GM18951 (cell line): ENCODE data around the gene LAMP1.
"Not testable (repeated sequence)": the region's sequence is repeated elsewhere in the genome, so short reads cannot be mapped to it uniquely, and the experiment has no call there.

Experiments
- POLR2A ChIP-seq: IDR thresholded peaks from 4 replicates; pipeline ENCODE4 v1.6.1; 2011; ENCODE audit warnings: mild to moderate bottlenecking; ENCODE audit not compliant: insufficient read length, insufficient read depth; ENCODE audit errors: extremely low read depth
- in situ Hi-C: fragments of 300-500 bp; cut with MboI; formaldehyde crosslinking; loops from one replicate; pipeline ENCODE4 v1.12.0; 2022; ENCODE audit warnings: low sequenced_read_pairs, mixed read lengths, inconsistent platforms; ENCODE audit not compliant: unreplicated experiment

LAMP1 gene

GRCh38 chr13:113364311-113364889, 67.4 kb downstream of the LAMP1 start:
- no peak for TF ChIP-seq POLR2A
- in situ Hi-C loops: no loop called here

DNA sequence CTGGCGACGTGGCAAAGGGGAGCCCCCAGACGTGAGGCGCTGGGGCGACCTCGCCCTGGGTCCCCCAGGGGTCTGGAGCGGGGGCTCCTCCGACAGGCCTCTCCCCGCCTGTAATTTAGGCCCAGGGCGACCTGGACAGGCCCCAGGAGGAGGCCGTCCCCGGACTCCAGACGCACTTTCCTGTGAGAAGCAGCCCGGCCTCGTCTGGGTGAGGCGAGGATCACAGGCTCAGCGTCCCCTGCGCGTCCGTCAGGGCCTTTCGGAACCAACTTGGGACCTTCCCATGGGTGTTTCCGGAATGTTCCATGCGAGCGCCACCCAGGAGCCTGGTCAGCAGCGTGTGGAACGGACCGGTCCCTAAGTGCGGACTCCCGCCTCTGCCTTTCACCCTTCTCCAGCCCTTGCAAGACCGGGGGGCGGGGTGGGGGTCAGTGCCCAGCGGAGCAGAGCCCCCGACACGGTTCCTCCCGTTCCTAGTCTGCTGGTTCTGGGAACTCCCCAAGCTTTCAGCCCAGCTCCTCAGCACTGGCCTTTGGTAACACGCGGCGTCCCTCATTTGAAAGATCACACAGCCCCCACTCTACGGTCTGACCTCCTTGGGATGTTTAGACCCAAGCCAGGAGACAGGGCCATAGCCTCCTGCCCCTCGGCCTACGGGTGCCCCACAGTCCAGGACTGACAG, 68.0 kb downstream of the LAMP1 start:
- in situ Hi-C loops: no loop called here
- no peak for TF ChIP-seq POLR2A

GRCh38 chr13:113365583-113365970, 68.5 kb downstream of the LAMP1 start:
- in situ Hi-C loops: no loop called here
- TF ChIP-seq POLR2A: no peak

DNA sequence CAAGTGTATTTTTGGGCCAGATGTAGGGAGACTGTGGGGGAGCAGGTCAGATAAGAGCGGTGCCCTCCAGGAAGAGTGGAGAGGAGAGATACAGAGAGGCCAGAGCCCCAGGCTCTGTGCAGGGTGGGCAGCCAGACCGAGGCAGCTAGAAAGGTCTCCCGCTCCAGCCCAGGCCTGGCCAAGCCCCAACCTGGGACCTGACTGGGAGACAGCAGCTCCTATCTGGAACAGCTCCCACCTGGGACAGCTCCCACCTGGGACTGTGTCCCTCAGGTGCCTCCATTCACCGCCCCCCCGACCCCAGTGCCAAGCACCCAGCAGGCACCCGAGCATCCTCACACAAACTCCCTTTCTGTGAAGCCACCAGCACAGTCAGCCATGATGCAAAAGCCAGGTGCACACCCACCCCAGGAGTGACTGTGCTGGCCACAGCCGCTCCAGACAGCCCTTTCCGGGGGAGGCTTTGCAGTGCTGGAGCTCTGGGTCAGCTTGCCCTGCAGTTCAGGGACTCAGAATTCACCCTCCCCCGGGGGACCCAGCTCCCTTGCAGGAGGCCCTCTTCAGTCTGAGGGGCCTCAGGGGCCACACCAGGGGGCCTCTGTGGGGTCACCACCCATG, 69.0 kb downstream of the LAMP1 start:
- in situ Hi-C loops: no loop called here
- no peak for TF ChIP-seq POLR2A

DNA sequence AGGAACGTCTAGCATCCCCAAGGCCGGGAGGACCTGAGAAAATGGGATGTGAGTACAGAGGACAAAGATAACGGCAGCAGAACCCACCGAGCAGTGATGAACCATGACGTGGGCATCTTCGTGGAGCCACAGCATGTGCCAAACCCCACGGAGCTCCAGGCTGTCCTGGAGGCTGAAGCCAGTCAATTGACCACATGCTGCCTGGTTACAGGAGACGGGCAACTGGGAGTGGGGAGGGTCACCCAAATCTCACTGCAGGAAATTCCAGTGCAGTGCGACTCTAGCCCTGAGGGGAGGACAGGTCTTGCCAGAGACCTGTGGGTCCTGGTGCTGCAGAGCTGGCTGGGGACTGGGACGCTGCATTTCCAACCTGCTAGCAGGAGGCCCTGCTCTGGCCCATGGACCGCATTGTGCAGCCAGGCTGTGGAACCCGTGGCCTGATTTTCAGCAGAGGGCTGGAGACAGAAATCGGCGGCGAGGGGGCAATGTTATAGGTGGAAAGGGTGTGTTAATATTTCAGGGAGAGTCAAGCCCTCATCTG, 70.1 kb downstream of the LAMP1 start:
- TF ChIP-seq POLR2A: no peak
- in situ Hi-C loops: no loop called here

- no peak for TF ChIP-seq POLR2A
- in situ Hi-C loops: no loop called here
Observed at GRCh38 chr13:113367771-113368170, 70.7 kb downstream of the LAMP1 start.

DNA sequence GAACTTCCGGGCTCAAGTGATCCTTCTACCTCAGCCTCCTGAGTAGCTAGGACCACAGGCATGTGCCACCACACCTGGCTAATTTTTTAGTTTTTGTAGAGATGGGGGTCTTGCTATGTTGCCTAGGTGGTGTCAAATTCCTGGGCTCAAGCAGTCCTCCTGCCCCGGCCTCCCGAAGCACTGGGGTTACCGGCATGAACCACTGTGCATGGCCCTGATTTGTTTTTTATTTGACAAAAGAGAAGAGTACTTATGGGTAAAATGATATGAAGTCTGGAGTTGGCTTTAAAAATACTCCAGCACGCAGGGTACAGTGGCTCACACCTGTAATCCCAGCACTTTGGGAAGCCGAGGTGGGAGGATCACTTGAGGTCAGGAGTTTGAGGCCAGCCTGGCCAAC, 71.3 kb downstream of the LAMP1 start:
- in situ Hi-C loops: not testable (repeated sequence)

DNA sequence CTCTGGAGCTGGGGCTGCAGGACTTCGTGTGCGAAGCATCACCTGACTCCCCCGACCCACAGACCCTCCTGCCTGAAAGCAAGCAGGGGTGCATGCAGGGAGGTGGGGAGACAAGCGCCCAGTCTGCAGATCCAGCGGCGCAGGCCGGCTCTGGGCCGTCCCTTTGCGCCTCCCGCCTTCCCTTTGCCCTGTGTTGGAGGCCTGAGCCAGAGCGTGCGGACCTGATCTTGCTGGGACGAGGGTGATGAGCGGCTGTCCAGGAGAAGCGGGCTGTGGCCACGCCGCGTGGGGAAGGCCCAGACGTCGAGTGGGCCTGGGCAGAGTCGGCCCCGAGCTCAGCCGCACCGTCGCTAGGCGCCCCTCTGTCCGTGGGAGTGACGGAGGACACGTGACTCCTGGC, 72.2 kb downstream of the LAMP1 start:
- no peak for TF ChIP-seq POLR2A
- in situ Hi-C loops: no loop called here

DNA sequence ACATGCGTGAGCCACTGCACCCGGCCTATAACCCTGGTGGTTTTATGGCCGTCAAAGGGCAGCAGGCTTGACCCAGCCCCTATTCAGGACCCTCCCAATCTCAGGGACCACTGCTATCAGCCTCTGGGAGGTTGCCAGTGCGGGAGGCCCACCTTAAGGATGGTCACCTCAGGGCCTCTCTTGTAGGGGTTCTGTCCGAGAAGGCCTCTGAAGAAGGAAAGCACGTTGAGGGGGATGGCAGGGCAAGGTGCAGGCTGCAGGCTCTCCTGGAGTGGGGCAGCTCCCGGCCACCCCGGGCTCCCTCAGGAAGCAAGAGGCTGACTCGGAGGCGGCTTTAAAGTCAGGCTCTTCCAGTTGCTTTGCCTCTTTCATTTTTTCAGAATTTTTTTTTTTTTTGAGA, 72.8 kb downstream of the LAMP1 start:
- in situ Hi-C loops: no loop called here
- TF ChIP-seq POLR2A: no peak

DNA sequence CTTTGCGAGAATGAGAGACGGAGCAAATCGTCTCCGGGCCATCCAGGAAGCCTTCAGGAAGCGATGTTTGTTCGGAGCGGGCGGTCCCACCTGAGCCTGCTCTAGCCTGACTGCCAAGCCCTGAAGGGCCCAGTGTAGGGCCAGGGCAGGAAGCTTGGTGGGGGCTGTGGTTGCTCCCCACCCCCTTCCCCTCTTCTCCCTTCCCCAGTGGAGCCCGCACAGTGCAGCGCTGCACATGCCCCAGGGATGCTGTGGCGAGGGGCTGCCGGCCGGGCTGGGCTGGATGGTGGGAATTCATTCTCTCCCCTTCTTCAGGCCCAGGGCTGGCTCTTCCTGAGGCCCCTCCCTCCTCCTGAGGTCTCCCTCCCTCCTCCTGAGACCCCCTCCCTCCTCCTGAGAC, 74.0 kb downstream of the LAMP1 start:
- in situ Hi-C loops: no loop called here
- TF ChIP-seq POLR2A: no peak

DNA sequence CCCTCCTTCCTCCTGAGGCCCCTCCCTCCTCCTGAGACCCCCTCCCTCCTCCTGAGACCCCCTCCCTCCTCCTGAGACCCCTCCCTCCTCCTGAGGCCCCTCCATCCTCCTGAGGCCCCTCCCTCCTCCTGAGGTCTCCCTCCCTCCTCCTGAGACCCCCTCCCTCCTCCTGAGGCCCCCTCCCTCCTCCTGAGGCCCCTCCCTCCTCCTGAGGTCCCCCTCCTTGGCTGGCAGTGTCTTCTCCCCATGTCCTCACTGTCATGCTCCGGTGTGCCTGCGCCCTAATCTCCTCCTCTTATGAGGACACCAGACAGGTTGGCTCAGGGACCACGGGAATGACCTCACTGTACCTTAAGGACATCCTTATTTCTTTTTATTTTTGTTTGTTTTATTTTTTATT, 74.7 kb downstream of the LAMP1 start:
- in situ Hi-C loops: not testable (repeated sequence)
